GM18873 (cell line): Measurements from ENCODE around the gene RNASEH2B.

Experiments
- ATAC-seq: cut with Tn5 transposase; IDR thresholded peaks from one replicate; pipeline ENCODE4 v1.9.1; 2021; ENCODE audit warnings: mild to moderate bottlenecking, moderate library complexity, moderate number of reproducible peaks; ENCODE audit not compliant: unreplicated experiment, low FRiP score

The RNASEH2B gene

DNA sequence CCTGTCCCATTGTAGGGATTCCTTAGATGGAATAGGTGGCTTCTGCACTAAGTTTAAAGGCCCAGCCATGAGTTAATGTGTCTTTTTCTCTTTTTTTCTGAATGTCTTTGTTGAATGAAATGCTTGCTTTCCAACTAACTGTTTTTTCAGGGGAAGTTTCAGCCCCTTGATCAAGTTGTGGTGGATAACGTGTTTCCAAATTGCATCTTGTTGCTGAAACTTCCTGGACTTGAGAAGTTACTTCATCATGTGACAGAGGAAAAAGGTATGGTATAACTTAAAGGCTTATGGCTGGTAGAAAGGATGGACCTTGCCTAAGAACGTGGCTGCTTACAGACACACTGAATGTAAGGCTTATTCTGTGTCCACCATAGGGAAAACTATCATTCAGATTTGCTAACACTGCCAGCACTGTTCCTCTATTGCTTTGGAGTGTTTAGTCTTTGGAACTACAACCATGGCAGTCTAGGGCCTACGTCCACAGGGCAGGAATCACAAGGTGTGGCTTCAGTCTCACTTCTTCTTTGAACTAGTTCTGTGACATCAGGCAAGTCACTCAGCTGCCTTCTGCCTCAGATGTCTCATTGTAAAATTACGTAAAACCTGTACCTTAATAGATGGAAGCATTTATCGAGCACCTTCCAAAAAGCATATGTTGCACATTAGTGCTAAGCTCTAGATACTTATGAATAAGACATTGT, 25.3 kb downstream of the RNASEH2B start:
- no peak for ATAC-seq

DNA sequence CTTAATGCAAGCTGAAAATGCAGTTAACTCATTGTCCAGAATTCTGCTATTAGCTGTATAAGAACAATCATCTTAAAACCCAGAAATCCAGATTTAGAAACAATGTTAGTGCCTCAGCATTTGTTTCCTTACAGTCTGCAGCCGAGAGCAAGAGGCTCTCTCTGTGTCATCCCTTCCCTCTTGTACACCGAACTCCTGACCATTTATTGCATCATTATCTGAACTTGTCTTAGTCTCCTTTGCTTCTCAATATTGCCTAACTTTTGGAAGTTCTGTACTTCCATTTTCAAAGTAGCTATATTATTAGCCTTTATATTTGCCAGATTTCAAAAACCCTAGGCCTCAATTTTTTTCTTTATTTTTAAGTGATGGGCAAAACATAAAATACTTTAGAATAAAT, 27.1 kb downstream of the RNASEH2B start:
- no peak for ATAC-seq

DNA sequence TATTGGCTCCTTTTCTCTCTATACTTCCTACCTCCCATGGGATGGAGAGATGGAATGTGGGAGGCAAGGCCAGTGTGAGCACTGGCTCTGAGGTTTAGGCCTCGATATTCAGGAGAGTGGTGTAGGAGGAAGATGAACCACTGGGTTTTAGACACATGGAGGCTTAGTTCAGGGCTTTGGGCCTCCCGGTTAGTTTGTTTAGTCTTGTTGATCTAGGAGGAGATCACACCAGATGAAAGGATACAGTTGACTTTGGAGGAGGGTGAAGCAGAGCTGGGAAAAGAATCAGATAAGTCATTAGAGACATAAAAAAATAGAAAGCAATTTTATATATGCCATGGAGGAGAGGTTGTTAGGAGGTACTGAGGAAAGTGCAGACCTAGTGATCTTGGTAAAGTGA, 30.9 kb downstream of the RNASEH2B start:
- no peak for ATAC-seq

DNA sequence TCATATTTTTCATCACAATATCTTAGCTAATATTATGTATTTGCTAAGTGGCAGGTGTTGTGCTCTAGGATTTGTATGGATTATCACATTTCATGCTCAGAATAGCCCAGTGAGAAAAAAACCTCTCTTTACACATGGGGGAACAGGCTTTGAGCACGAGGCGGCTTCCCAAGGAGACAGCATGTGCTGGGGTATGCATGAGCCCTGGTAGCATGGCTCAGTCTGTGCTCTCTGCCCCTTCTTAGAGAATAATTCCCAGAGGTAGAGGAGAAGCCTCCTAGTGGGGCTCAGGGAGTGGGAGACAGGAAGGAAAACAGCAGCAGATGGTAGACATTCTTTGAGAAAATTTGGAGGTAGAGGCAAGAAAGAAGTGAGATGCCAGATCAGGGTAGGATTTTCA, 31.6 kb downstream of the RNASEH2B start:
- no peak for ATAC-seq

DNA sequence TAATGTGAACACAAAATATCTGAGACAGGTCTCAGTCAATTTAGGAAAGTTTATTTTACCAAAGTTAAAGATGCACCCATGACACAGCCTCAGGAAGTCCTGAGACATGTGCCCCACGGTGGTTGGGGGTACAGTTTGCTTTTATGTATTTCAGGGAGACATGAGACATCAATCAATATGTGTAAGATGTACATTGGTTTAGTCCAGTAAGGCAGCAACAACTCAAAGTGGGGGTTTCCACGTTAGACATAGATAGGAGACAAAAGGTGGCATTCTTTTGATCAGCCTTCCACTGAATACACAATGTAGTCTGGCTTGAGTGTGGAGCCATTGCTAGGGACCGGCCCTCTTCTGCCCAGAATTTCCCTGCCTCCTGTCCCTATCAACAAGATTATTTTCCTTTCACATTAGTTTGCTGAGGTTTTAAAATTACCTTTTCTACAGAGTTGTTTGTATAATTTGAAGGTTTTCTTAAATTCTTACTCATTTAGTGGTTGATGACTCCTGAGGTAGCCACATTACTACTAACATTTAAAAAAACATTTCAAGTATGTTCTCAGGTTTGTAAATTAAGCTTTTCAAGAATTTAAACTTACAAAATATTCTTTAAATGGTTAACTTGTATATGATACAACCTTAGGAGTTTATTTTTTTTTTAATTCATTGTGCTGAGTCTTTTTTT, 33.2 kb downstream of the RNASEH2B start:
- no peak for ATAC-seq

DNA sequence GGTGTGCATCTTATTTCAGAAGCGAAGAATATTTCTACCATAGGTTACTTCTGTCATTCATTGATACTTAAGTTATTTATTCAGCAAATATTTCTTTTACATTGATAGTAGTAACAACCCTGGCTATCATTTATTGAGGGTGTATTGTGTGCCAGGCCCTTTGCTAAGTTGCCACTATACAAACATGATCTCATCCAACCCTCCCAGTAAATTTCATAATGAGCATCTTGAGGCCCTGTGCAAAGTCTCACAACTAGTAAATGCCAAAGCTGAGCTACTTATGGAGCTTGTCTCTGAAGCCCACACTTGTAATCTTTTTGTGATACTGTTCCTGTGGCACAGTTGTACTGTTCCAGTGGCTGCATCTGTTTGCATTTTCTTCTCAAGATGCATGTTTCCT, 36.1 kb downstream of the RNASEH2B start:
- ATAC-seq: no peak

DNA sequence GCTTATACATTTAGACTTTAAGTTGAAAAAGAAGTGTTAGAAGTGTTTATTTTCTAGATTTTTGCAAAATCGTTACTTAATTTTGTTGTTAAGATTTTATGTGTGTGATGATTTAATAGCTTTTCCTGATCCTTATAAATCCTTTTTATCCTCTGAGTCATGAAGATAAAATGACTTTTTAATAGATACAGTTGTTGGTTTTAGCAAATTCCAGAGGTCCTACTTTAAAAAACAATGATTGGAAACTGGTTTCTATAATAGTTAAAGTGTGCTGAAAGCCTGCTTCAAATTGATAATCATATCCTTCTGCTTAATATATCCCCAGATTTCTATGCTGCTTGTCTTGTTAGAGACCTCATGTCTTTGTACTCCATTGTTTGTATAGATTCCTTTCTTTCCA, 39.0 kb downstream of the RNASEH2B start:
- ATAC-seq: no peak

DNA sequence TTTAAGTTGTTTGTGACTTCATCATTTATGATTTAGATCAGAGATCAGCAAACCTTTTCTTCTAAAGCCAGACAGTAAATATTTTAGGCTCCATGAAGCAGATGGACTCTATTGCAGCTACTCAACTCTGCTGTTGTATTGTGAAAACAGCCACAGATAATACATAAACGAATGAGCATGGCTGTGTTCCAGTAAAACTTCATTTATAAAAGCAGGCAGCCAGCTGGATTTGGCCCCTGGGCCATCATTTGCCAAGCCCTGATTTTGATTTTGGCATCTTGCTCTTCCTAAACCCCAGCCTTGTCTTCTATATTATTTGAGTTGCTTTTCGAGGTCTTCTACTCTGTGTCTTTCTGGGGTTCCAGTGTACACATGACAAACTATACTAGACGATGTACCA, 41.3 kb downstream of the RNASEH2B start:
- ATAC-seq: no peak

DNA sequence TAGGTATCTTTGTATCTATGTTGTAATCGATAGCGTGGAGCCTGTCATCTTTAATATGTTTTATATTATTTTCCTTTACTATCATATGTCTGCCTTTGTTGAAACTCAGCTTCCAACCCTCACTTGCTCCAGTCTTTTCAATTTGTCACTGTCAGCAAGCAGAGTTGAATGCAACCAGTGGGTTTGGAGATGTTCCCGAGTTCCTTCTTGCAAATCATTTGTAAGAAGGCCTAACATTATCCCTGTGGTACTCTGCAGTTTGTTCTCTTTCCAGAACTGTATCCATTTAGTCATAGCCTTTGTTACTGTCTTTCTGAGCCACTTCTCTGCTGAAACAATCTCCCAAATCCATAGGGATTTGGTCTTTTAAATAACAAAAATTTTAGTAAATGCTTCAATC, 41.8 kb downstream of the RNASEH2B start:
- no peak for ATAC-seq

DNA sequence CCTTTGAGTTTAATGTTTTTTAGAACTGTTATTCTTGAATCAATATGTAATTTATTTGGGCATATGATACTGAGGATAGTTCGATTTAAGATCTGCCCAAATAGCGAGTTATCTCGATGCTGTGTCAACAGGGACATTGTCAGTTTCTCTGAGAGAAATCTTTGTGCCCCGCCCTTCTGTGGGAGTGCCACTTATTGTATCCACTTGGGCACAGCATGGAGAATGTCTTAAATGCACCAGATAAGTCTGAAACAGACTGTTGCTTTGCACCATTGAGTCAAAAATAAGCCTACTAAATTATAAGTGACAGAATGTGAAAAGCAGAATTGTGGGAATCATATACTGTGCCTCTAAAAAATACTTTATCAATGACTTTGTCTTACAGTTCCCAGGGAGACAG, 45.6 kb downstream of the RNASEH2B start:
- no peak for ATAC-seq

DNA sequence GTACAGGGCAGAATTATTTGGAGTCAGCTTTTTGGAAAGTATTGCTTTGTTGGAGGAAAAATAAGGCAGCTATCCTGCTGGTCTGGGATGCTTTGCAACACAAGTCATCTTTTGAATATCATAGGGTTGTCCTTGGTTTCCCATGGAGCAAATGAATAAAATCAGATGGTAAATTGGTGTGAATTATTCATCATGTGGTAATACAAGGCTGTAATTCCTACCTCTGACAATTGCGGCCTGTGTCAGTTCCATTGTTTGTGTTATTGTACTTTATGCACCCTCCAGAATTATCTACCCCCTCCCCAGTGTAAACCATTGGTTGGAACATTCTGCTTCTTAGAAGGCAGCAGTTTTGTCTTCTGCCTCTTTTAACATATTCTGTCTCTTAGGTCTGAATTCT, 46.2 kb downstream of the RNASEH2B start:
- ATAC-seq: no peak

DNA sequence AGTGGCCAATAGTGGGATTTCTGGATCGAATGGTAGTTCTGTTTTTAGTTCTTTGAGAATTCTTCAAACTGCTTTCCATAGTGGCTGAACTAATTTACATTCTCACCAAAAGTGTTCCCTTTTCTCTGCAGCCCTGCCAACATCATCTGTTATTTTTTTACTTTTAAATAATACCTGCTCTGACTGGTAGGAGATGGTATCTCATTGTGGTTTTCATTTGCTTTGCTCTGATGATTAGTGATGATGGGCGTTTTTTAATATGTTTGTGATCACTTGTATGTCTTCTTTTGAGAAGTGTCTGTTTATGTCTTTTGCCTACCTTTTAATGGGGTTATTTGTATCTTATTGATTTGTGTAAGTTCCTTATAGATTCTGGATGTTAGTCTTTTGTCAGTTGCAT, 48.0 kb downstream of the RNASEH2B start:
- no peak for ATAC-seq

DNA sequence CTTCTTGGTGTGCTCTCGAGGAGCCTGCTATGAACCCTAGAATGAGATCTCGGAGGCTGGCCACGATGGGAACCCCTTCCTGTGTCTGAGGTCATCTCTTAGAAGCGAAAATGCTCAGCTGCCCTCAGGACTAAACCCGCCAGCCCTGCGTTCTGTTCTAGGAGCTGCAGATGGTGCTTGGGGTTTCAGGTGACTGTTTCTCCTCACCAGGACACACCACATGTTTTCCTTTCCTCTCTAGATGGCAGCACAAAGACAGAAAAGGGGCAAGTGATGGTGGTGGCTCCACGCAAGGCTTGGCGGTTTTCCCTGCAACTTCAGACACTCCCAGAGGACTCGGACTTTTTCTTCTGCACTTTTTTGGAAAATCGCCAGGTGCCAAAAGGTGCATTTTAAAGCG, 60.1 kb downstream of the RNASEH2B start:
- no peak for ATAC-seq

DNA sequence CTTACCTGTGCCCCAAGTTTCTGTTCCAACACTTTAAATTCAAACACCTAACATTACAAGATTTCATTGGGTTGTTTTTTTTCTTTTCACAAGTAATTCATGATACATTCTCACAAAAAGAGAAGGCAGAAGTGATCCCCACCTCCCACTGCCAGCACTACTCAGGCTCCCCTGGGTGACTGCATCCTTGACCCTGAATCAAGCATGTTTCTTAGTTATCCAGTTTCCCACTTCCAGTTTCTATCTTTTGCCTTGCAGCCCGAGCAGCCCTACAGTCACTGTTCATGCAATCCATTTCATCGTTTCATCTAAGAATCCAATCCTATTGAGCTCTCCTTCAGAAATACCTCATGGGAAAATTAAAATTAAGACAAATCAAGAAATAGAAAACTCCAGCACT, 61.4 kb downstream of the RNASEH2B start:
- no peak for ATAC-seq

DNA sequence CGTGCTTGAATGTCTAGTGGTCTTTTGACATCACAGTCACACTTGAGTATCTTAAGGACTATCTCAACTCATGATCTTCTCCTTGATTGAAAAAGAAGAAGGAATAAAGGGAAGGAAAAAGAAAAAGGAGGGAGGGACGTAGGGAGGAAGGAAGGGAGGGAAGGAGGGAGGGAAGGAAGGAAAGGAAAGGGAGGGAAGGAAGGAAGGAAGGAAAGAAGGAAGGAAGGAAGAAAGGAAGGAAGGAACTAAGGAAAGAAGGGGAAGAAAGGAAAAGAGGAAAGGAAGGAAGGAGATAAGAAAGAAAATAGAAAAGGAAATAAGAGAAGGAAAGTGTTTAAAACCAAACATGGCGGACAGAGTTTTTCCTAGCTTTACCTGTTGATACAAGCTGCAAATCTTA, 64.7 kb downstream of the RNASEH2B start:
- ATAC-seq: no peak

DNA sequence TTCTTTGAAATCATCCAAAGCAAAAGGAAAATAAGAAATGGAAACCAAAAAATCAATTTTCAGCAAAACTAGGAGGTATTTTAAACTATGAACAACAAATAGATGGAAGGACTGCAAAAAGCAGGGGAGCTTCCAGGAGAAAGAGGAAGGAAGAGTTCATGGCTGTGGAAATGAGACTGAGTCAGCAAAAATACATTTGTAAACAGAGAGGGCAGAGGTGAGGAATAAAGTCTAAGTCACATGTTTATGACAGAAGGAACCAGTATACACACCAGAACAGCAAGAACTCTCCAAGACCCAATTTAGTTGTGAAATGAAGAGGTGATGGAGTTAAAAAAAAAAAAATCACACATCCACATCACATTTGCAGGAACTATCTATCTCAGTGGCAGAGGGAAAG, 69.6 kb downstream of the RNASEH2B start:
- no peak for ATAC-seq

DNA sequence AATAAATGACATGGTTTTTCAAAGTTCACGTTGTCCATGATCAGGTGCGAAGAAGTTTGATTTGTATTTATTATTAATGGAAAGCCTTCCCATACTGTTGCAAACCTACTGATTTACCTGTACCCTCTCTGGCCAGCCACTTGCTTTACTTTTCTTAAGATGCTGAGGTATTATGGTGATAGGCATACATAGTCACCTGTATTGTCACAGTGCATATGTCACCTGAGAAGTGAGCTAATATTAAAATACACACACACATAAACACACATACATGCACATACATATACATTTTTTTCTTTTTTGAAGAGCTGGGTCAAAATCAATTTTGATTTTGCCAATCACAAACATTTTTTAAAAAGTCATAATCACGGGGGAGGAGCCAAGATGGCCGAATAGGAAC, 72.1 kb downstream of the RNASEH2B start:
- ATAC-seq: no peak

DNA sequence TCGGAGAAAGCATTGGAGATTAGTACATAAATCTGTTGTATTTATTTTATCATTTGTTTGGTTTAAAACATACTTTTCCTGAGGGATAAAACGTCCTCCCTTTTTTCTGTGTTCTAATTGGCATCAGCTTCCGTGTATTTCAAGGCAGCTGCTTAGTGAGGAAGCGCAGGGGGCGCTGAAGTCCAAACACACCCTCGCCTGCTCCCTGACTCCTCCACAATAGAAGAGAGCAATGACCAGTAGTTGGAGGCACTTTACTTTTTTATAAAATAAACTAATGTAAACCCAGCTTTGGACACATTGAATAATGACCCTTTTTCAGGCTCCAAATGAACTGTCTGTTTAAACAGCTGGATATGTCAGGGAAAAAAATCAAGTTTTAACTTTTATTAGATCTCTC, 79.9 kb downstream of the RNASEH2B start:
- no peak for ATAC-seq

DNA sequence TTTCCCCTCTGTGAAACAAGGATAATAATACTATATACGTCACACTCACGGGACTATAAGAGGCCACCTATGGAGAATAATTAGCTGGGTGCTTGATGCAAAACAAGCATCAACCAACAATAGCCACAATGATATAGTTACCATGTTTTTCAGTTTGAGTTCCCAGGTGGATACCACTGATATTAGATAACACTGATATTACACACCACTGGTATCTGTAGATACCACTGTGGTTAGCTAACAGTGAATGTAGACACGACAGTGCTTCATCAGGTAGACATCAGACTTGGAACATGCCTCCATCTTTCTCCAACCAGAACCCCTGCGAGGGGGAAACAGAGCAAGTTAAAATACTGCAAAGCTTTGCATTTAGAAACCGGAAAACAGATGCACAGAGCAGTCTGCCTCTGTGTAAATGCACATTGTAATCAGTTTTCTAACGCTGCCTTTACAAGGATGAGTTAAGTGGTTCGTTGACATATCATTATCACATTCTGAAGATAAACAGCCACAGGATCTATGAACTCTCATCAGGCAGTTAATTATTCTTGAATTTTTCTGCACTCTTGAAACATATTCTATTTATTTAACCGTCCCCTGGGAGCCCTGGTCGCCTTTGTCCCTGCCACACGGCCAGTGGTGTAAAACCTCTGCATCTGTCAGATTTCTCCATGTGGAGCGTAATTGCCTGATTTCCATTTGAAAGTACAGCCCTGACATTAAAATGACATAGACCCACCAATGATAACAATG, 80.7 kb downstream of the RNASEH2B start:
- ATAC-seq: no peak

DNA sequence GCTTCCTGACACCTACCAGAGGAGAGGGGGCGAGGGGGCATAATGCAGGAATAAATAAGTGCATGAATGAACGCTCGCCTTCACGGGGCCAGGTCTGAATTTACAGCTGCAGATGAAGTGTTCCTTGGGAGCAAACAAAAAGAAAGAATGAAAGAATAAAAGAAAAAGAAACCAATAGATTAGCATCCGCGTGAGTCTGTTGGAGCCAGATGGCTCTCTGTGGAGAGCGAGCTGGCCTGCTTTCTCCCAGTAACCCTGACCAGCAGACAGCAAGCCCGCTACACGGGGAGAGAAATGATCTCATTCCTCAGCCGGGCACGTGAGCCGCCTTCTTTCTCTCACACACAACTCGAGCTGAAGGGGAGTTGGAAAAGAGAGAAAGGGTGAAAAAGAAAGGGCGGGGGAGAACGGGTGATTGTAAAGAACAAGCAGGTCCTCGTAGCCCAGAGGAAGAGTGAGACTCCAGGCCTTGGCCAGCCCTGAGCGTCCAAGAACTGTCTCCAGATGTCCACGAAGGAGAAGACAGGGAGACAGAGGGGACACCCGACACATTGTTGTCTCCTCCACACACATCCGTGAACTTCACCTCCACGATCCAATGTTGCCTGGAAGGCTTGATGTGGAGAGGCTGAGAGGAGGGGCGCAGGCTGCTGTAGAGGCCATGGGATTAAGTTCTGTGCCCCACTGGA, 81.4 kb downstream of the RNASEH2B start:
- no peak for ATAC-seq
